Stimulated activated naive CD4-positive, alpha-beta T cell treated with Interleukin-2 at 50 U/mL for 16 hours (primary cell): ENCODE data around the gene AKAP9.
"Not testable (repeated sequence)": the region's sequence is repeated elsewhere in the genome, so short reads cannot be mapped to it uniquely, and the experiment has no call there.

ENCODE experiments used
- DNase-seq: peaks from one replicate; lab custom pipeline; 2025; lab: John Stamatoyannopoulos, UW

The AKAP9 gene

DNA sequence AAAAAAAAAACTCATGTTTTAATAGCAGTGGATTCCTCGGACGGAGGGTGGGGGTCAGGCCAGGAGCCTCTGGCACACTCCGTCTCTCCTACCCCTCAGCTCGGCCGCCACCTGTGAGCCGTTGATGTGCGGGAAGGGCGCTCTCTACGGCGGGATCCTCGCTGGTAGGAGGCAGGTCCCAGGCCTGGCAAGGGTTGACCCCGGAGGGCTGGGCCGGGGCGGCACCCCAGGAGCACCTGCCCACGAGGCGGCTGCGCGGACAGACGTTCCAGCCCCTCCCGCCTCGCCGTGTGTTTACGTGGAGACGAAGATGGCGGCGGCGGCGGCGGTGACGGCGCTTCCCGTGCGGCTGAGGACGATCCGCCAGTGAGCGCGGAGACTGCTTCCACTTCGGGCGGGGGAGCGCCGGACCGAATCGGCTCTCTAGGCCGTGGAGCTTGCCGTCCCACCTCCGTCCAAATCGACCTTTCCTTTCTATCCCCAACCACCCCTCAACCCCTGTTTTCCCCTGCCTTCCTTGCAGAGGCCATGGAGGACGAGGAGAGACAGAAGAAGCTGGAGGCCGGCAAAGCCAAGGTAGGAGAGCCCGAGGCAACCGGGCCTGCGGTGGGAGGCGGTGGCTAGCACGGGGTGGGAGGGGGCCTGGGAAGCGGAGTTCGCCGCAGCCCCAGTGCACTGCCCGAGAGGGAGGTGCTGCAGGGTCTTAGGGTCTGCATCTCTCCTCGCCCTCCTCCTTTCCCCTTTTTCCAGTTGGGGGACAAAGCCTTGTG is at the start of gene AKAP9:
AKAP9 (plus strand) TSS at position 291 of the 770 bp plus-strand sequence; CDS start at position 529, 238 bp downstream.
- peak; percentile 88 for DNase-seq

GRCh38 chr7:91892099-91892705 is 48.5 kb upstream of the AKAP9 start:
- DNase-seq: no peak

DNA sequence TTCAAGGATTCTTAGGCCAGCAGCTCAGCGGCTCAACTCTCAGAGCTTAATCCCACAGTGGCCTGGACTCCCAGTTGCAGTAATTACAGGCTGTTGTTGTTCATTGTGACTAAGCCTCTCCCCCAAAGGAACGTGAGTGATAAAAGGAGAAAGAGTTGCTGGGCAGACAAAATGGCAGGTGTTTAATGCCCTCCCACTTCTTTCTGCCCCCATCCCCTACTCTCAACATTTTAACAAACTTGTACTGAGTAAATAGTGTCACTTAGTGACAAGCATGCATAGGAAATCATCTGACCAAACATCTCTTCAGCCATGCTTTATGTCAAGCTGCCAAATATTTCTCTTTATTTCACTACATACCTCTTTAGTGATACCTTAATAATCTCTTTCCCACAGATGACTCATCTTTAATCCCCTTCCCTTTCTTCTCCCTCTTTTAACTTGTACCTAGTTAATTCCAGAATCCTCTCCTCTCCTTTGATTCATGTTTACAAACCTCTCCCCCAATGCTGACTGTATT is 47.8 kb upstream of the AKAP9 start:
- DNase-seq: no peak

GRCh38 chr7:91893699-91894098 is 47.0 kb upstream of the AKAP9 start:
- not testable (repeated sequence) for DNase-seq

GRCh38 chr7:91894781-91895480 is 45.7 kb upstream of the AKAP9 start:
- no peak for DNase-seq

- no peak for DNase-seq
Measured at GRCh38 chr7:91898240-91898992, 42.2 kb upstream of the AKAP9 start.

GRCh38 chr7:91899563-91899962 is 41.1 kb upstream of the AKAP9 start:
- no peak for DNase-seq

DNA sequence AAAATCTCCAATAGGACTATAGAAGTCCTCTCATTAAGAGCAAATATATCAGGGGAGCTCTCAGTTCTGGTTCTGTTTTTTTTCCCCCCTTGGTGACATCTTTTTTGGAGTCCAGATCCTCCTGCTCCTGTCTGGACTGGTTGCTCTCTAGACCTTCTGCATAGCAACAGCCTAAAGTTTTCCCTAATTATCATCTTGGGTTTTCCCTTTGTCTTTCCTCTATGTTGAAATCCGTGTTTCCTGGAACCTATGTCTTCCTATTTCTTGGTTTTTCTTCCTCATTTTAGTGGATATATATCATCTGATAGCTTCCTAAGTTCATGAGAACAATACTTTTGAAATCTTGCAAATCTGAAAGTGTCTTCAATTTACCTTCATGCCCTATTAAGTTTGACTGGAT is 30.5 kb upstream of the AKAP9 start:
- no peak for DNase-seq

DNA sequence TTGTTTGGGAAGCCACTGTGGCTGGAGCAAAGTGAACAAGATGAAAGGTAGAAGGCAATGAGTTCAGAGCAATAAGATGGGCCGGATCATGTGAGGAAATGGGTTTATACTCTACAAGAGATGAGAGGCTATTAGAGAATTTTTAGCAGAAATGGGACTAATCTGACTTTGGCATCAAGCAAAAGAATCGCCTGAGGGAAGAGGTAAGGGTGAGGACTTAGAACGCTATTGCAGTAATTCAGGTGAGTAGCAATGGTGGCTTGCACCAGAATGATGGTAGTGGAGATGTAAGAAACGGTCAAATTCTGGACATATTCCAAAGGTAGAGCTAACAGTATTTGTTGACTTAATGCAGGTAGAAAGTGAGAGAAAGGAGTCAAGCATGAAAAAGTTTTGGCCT is 29.5 kb upstream of the AKAP9 start:
- no peak for DNase-seq

DNA sequence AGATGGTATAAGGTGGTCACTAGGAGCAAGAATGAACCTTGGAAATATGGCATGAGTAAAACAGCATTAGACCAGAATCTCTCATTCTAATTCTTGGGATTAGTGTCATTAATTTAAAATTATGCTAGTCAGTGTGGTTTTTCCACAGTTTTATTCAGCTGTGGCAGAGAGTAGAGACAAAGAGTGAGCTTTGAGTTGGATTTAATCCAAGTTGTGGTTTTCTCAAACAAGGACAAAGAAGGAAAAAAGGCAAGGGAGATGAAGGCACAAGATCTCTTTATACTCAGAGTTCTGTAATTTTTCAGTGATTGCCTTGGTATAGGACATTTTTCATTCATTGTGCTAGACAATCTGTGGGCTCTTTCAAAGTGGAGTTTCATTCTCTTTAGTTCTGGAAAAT is 28.2 kb upstream of the AKAP9 start:
- DNase-seq: no peak

DNA sequence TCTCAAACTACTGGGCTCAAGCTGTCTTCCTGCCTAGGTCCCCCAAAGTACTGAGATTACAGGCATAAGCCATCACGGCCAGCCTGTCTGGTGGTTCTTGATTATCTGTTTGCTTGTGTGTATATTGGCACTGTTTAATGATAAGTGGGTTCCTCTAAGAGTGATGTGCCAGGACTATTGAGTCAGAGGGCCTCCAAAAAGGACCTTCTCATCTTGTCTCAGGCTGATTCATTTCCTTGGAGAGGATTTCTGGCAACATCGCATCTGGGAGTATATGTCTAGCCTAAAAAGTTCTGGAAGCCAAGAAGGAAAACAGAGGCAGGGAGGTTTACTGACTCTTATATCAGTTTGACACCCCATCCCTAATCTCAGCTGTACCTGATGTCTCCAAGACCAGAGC is 27.1 kb upstream of the AKAP9 start:
- DNase-seq: no peak

- no peak for DNase-seq
Measured at GRCh38 chr7:91915401-91916050, 25.1 kb upstream of the AKAP9 start.

GRCh38 chr7:91916051-91916440 is 24.6 kb upstream of the AKAP9 start:
- no peak for DNase-seq

GRCh38 chr7:91918356-91918755 is 22.3 kb upstream of the AKAP9 start:
- no peak for DNase-seq

GRCh38 chr7:91922857-91923256 is 17.8 kb upstream of the AKAP9 start:
- DNase-seq: no peak

DNA sequence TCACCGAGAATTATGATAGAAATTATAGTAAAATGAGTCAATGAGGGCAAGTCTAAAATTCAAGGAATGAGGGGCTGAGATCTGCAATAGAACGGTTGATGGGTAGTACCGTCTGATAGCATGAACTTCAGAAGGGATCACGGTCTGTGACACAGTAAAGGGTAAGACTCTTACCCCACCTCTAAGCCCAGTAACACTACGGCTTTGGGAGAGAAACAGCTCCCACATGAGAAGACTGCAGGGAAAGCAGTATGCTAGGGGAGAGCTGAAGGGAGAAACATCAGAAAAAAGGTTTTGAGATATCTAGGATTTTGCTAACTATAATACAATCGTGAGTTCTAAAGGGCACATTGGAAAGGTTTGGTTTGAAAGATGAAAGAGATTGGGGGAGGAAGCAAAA is 12.8 kb upstream of the AKAP9 start:
- no peak for DNase-seq

DNA sequence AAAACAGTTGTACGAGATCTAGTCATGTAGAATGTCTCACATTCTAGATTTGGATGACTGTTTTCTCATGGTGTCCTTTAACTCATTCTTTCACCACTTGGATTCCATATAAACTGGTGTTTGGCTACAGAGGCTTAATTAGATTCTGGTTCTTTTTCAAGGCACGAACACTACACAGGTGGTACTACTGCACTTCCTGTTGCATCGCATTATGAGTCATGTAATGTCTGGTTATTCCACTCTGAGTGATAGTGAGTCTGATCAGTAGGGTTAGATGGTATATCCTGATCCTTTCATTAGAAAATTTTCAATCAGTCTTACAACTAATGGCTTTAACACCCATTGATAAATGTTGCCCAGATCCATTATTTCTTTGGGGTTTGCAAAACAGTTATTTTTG is 11.2 kb upstream of the AKAP9 start:
- DNase-seq: no peak

DNA sequence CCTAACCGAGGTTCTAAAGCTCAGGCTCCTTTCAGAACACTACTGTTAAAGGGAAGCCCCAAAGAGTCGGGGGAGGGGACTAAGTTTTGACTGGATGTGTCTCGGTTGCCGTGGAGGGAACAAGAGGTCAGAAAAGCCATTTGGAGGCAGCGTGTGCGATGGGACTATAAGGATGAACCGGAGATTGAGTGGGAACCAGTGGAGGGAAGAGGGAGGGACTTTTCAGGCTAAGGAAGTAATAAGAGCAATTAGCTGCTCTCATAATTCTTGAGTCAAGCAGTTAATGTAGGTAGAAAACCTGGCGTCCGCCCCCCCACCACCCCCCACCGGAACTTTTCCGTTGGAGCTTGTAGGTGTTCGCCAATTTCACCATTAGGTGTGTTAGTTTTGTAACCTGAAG is 491 bp upstream of the AKAP9 start:
- DNase-seq: peak; percentile 16

DNA sequence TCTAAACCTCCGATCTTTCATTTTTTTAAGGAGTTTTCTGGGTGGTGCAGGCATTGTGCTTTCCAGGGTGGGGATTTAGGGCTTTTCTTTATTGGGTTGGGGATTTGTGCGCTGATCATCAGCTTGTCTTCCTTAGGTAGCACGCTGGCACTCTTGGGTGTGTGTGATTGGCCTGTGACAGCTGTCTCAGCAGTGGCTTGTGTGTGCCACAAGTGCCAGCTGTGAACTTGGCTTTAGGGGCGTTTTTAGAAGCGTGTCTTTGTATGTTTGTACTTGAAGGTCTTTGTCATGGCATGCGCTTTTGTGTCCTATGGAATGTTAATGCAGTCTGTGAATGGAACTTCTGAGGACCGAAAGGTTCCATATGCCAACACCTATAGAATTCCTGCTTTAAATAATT is 788 bp downstream of the AKAP9 start:
- DNase-seq: no peak

- no peak for DNase-seq
Measured at GRCh38 chr7:91942312-91942711, 1.6 kb downstream of the AKAP9 start.

- DNase-seq: not testable (repeated sequence)
Measured at GRCh38 chr7:91944970-91945369, 4.3 kb downstream of the AKAP9 start.

GRCh38 chr7:91945476-91945875 is 4.8 kb downstream of the AKAP9 start:
- DNase-seq: no peak
